ENCODE results near the gene UBE2U. TPM values are rescaled to one million over a fixed set of nuclear protein-coding genes. Genes with fewer than 3 reads are reported as not detected.

UBE2U gene
- total and polyA plus RNA-seq, 2 of the 8 experiments (the other 6 are each of a cell fraction or from before 2014, with no cell fraction given): not detected

DNA sequence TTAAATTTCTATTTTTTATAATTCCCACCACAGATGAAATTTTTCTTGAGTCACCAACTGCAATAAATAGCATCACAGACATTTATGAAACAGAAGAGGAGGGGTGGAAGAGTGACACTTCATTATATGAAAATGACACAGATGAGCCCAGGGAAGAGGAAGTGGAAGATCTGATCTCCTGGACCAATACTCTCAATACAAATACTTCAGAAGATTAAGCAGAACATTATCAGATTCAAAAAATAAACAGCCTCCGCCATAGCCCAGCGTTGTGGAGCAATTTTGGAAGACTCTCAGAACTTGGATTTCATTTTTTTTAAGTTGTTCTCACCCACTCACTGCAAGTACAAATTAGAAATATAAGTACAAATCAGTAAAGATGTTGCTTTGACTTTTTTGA is 63.6 kb downstream of the UBE2U start:
- no peaks in the 10 kb centered on the region for H3K79me1 ChIP-seq (ENCODE audit: low read depth, low read length)
- no peak overlapping the region for H2BK15ac ChIP-seq (ENCODE audit: low read length)
- no peak overlapping the region for H2AFZ ChIP-seq (ENCODE audit: low read length)
- no peak for DNase-seq (ENCODE audit: low read depth in 1 of 2, low spot score in 2 of 2)
- WGBS, 2 experiments (ENCODE audit: extremely low coverage in 1 of 2, insufficient coverage in 1 of 2, insufficient read length in 1 of 2, insufficient replicate concordance in 2 of 2, low coverage in 1 of 2, low lambda C conversion rate in 2 of 2, missing lambda C conversion rate in 1 of 2): 91% methylated on average over 2 of the region's 2 CpGs; no CpG with 5 or more reads in 1 of the 2 experiments
- no peaks in the 10 kb centered on the region; the same call in 1 of the 2 replicates for H3K23me2 ChIP-seq (ENCODE audit: low read depth, low read length)
- H2BK5ac ChIP-seq (ENCODE audit: low read depth, low read length): no peak overlapping the region
- H2BK20ac ChIP-seq (ENCODE audit: low read length): no peak overlapping the region
- no peak overlapping the region for H3K4me3 ChIP-seq (ENCODE audit: extremely low read depth in 1 of 4, insufficient read depth in 2 of 4, low read depth in 3 of 4, low read length in 4 of 4)
- peaks cover 0 to 3% (median 0%) of the 10 kb centered on the region in 4 experiments; a peak in 1 of 7 replicates for H3K4me1 ChIP-seq (replicated peaks in 1 of 4; ENCODE audit: control insufficient read depth in 3 of 4, insufficient read depth in 4 of 4, low read length in 3 of 4)
- no peak overlapping the region for H3K9ac ChIP-seq (replicated peaks in 1 of 4; ENCODE audit: extremely low read depth in 1 of 4, low read depth in 3 of 4, low read length in 3 of 4)
- no peak overlapping the region for H3K56ac ChIP-seq (replicated peaks; ENCODE audit: insufficient read length, low read depth, low read length)
- no peaks in the 10 kb centered on the region for H3K9me3 ChIP-seq (ENCODE audit: insufficient read depth in 2 of 2, low read depth in 1 of 2, low read length in 1 of 2)
- H2AK5ac ChIP-seq (ENCODE audit: low read depth, low read length): no peak overlapping the region
- no peak overlapping the region for H3K23ac ChIP-seq (ENCODE audit: insufficient read length)
- H3K4ac ChIP-seq (replicated peaks; ENCODE audit: insufficient read length, low read depth, low read length): no peak overlapping the region
- TF ChIP-seq, protein P1, sequence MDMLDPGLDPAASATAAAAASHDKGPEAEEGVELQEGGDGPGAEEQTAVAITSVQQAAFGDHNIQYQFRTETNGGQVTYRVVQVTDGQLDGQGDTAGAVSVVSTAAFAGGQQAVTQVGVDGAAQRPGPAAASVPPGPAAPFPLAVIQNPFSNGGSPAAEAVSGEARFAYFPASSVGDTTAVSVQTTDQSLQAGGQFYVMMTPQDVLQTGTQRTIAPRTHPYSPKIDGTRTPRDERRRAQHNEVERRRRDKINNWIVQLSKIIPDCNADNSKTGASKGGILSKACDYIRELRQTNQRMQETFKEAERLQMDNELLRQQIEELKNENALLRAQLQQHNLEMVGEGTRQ (IDR thresholded peaks at IDR 0.05; ENCODE audit: low read length): no peak
- no peaks in the 10 kb centered on the region for H3K36me3 ChIP-seq (ENCODE audit: control insufficient read depth in 2 of 4, insufficient read depth in 4 of 4, low read length in 3 of 4)
- no peaks in the 10 kb centered on the region for H3K79me2 ChIP-seq (ENCODE audit: control insufficient read depth in 1 of 2, insufficient read depth in 2 of 2, low read length in 2 of 2)
- H3K4me2 ChIP-seq (ENCODE audit: insufficient read depth in 1 of 2, low read depth in 2 of 2, low read length in 2 of 2): no peak overlapping the region
- H4K20me1 ChIP-seq (replicated peaks in 1 of 2; ENCODE audit: control insufficient read depth in 1 of 2, insufficient read depth in 2 of 2, low read length in 2 of 2): no peaks in the 10 kb centered on the region
- no peak overlapping the region for H4K5ac ChIP-seq (ENCODE audit: insufficient read length, low read depth, low read length)
- H3K27me3 ChIP-seq (replicated peaks in 1 of 4; ENCODE audit: control insufficient read depth in 3 of 4, extremely low read depth in 1 of 4, insufficient read depth in 3 of 4, low read length in 3 of 4): no peaks in the 10 kb centered on the region
- CTCF ChIA-PET (ENCODE audit: partially characterized antibody): interaction anchor here (1.0 to 1.3 kb wide), 2 partner anchors 15 to 233 kb away, joined by 3 read pairs; no protein-coding TSS in a partner anchor
- no peak overlapping the region for H4K91ac ChIP-seq (replicated peaks; ENCODE audit: insufficient read length, low read length)
- POLR2A ChIA-PET (ENCODE audit: partially characterized antibody): no interaction called here
- H2BK12ac ChIP-seq (ENCODE audit: low read depth, low read length): no peak overlapping the region
- no peak overlapping the region for H4K8ac ChIP-seq (ENCODE audit: extremely low read depth, insufficient read depth, low read length)
- no peak overlapping the region for H3K27ac ChIP-seq (ENCODE audit: low read depth, low read length)
- H2BK120ac ChIP-seq (replicated peaks; ENCODE audit: low read depth, low read length): no peak overlapping the region
- no peak for FAIRE-seq
- no peak overlapping the region for H3K14ac ChIP-seq (ENCODE audit: insufficient read length)
- H3K18ac ChIP-seq (ENCODE audit: extremely low read depth, low read length): no peak overlapping the region
